ENCODE measurements around the gene OR2H1. TPM values are rescaled to one million over a fixed set of nuclear protein-coding genes. Genes with fewer than 3 reads are reported as not detected.

Gene OR2H1
- total and polyA plus RNA-seq, 4 experiments from 2014 or later: not detected

GRCh38 chr6:29490552-29490951 lies 33.6 kb downstream of the OR2H1 start:
- Mint-ChIP-seq H3K4me3 (no peak overlapping the region), H3K27me3 (peaks cover 10 to 22% of the 10 kb centered on the region in 2 donors), H3K9me3 (no peaks in the 10 kb centered on the region), H3K27ac (no peak overlapping the region), H3K36me3 (no peaks in the 10 kb centered on the region), H3K4me1 (no peaks in the 10 kb centered on the region)
- Histone ChIP-seq H3K27ac (ENCODE audit: low read depth, low read length) (no peak overlapping the region), H3K9me3 (ENCODE audit: control insufficient read depth in 1 of 2, low read length in 2 of 2) (no peaks in the 10 kb centered on the region), H3K27me3 (ENCODE audit: insufficient read depth, low read length) (no peaks in the 10 kb centered on the region), H3K36me3 (ENCODE audit: insufficient read depth, low read length) (no peaks in the 10 kb centered on the region), H3K4me1 (ENCODE audit: insufficient read depth, low read length) (no peaks in the 10 kb centered on the region), H3K4me3 (ENCODE audit: low read length in 2 of 2) (no peak overlapping the region)
- intact Hi-C loops (cut with micrococcal nuclease): no loop called here
- DNase-seq: no peak
- CTCF ChIA-PET (ENCODE audit: partially characterized antibody): no interaction called here
- POLR2A ChIA-PET (ENCODE audit: partially characterized antibody): no interaction called here

GRCh38 chr6:29491574-29491973 lies 34.6 kb downstream of the OR2H1 start:
- Histone ChIP-seq H3K9me3 (ENCODE audit: control insufficient read depth in 1 of 2, low read length in 2 of 2) (no peaks in the 10 kb centered on the region), H3K27ac (ENCODE audit: low read depth, low read length) (no peak overlapping the region), H3K4me3 (ENCODE audit: low read length in 2 of 2) (no peak overlapping the region), H3K36me3 (ENCODE audit: insufficient read depth, low read length) (no peaks in the 10 kb centered on the region), H3K4me1 (ENCODE audit: insufficient read depth, low read length) (no peaks in the 10 kb centered on the region), H3K27me3 (ENCODE audit: insufficient read depth, low read length) (no peaks in the 10 kb centered on the region)
- Mint-ChIP-seq H3K27me3 (peaks cover 10 to 26% of the 10 kb centered on the region in 2 donors), H3K36me3 (no peaks in the 10 kb centered on the region), H3K4me3 (no peak overlapping the region), H3K9me3 (no peaks in the 10 kb centered on the region), H3K27ac (no peak overlapping the region), H3K4me1 (no peaks in the 10 kb centered on the region)
- DNase-seq: no peak
- POLR2A ChIA-PET (ENCODE audit: partially characterized antibody): no interaction called here
- CTCF ChIA-PET (ENCODE audit: partially characterized antibody): no interaction called here
- intact Hi-C loops (cut with micrococcal nuclease): no loop called here

GRCh38 chr6:29493261-29493660 lies 36.3 kb downstream of the OR2H1 start:
- Histone ChIP-seq H3K4me1 (ENCODE audit: insufficient read depth, low read length) (no peaks in the 10 kb centered on the region), H3K27me3 (ENCODE audit: insufficient read depth, low read length) (no peaks in the 10 kb centered on the region), H3K36me3 (ENCODE audit: insufficient read depth, low read length) (no peaks in the 10 kb centered on the region), H3K9me3 (ENCODE audit: control insufficient read depth in 1 of 2, low read length in 2 of 2) (no peaks in the 10 kb centered on the region), H3K4me3 (ENCODE audit: low read length in 2 of 2) (no peak overlapping the region), H3K27ac (ENCODE audit: low read depth, low read length) (no peak overlapping the region)
- intact Hi-C loops (cut with micrococcal nuclease): no loop called here
- Mint-ChIP-seq H3K9me3 (no peaks in the 10 kb centered on the region), H3K36me3 (no peaks in the 10 kb centered on the region), H3K4me3 (no peak overlapping the region), H3K27me3 (peaks cover 9 to 16% of the 10 kb centered on the region in 2 donors), H3K27ac (no peak overlapping the region), H3K4me1 (no peaks in the 10 kb centered on the region)
- no peak for DNase-seq
- CTCF ChIA-PET (ENCODE audit: partially characterized antibody): no interaction called here
- POLR2A ChIA-PET (ENCODE audit: partially characterized antibody): no interaction called here

GRCh38 chr6:29494131-29494530 lies 37.2 kb downstream of the OR2H1 start:
- no peak overlapping the region for H3K27ac Mint-ChIP-seq
- no peaks in the 10 kb centered on the region for H3K27me3 ChIP-seq (ENCODE audit: insufficient read depth, low read length)
- H3K27me3 Mint-ChIP-seq: peaks cover 14 to 21% of the 10 kb centered on the region in 2 donors
- H3K36me3 Mint-ChIP-seq: no peaks in the 10 kb centered on the region
- ChIA-PET POLR2A (ENCODE audit: partially characterized antibody) (no interaction called here), CTCF (ENCODE audit: partially characterized antibody) (no interaction called here)
- H3K9me3 ChIP-seq (ENCODE audit: control insufficient read depth in 1 of 2, low read length in 2 of 2): no peaks in the 10 kb centered on the region
- no peak overlapping the region for H3K4me3 Mint-ChIP-seq
- H3K27ac ChIP-seq (ENCODE audit: low read depth, low read length): no peak overlapping the region
- no peak for DNase-seq
- no peak overlapping the region for H3K4me3 ChIP-seq (ENCODE audit: low read length in 2 of 2)
- intact Hi-C loops (cut with micrococcal nuclease): no loop called here
- H3K36me3 ChIP-seq (ENCODE audit: insufficient read depth, low read length): no peaks in the 10 kb centered on the region
- H3K9me3 Mint-ChIP-seq: no peaks in the 10 kb centered on the region
- H3K4me1 Mint-ChIP-seq: no peaks in the 10 kb centered on the region
- H3K4me1 ChIP-seq (ENCODE audit: insufficient read depth, low read length): no peaks in the 10 kb centered on the region

- no peaks in the 10 kb centered on the region for H3K9me3 Mint-ChIP-seq
- H3K27me3 Mint-ChIP-seq: peaks cover 17 to 22% of the 10 kb centered on the region in 2 donors
- Histone ChIP-seq H3K9me3 (ENCODE audit: control insufficient read depth in 1 of 2, low read length in 2 of 2) (no peaks in the 10 kb centered on the region), H3K4me1 (ENCODE audit: insufficient read depth, low read length) (no peaks in the 10 kb centered on the region), H3K36me3 (ENCODE audit: insufficient read depth, low read length) (no peaks in the 10 kb centered on the region), H3K27ac (ENCODE audit: low read depth, low read length) (no peak overlapping the region), H3K4me3 (ENCODE audit: low read length in 2 of 2) (no peak overlapping the region), H3K27me3 (ENCODE audit: insufficient read depth, low read length) (no peaks in the 10 kb centered on the region)
- H3K36me3 Mint-ChIP-seq: no peaks in the 10 kb centered on the region
- POLR2A ChIA-PET (ENCODE audit: partially characterized antibody): no interaction called here
- H3K4me3 Mint-ChIP-seq: no peak overlapping the region
- no peak overlapping the region for H3K27ac Mint-ChIP-seq
- intact Hi-C loops (cut with micrococcal nuclease): no loop called here
- CTCF ChIA-PET (ENCODE audit: partially characterized antibody): no interaction called here
- DNase-seq: no peak
- no peaks in the 10 kb centered on the region for H3K4me1 Mint-ChIP-seq
Measured at GRCh38 chr6:29495571-29495970, 38.6 kb downstream of the OR2H1 start.

GRCh38 chr6:29496961-29497360 lies 40.0 kb downstream of the OR2H1 start:
- Mint-ChIP-seq H3K36me3 (no peaks in the 10 kb centered on the region), H3K4me3 (no peak overlapping the region), H3K4me1 (no peaks in the 10 kb centered on the region), H3K27ac (no peak overlapping the region), H3K27me3 (peaks cover 17 to 20% of the 10 kb centered on the region in 2 donors), H3K9me3 (no peaks in the 10 kb centered on the region)
- CTCF ChIA-PET (ENCODE audit: partially characterized antibody): no interaction called here
- H3K4me1 ChIP-seq (ENCODE audit: insufficient read depth, low read length): no peaks in the 10 kb centered on the region
- intact Hi-C loops (cut with micrococcal nuclease): no loop called here
- no peak for DNase-seq
- no peak overlapping the region for H3K27ac ChIP-seq (ENCODE audit: low read depth, low read length)
- no peaks in the 10 kb centered on the region for H3K27me3 ChIP-seq (ENCODE audit: insufficient read depth, low read length)
- POLR2A ChIA-PET (ENCODE audit: partially characterized antibody): no interaction called here
- H3K9me3 ChIP-seq (ENCODE audit: control insufficient read depth in 1 of 2, low read length in 2 of 2): no peaks in the 10 kb centered on the region
- H3K4me3 ChIP-seq (ENCODE audit: low read length in 2 of 2): no peak overlapping the region
- no peaks in the 10 kb centered on the region for H3K36me3 ChIP-seq (ENCODE audit: insufficient read depth, low read length)

GRCh38 chr6:29499704-29500103 lies 42.7 kb downstream of the OR2H1 start:
- H3K9me3 Mint-ChIP-seq: no peaks in the 10 kb centered on the region
- H3K27me3 Mint-ChIP-seq: peaks cover 22 to 24% of the 10 kb centered on the region in 2 donors
- ChIA-PET CTCF (ENCODE audit: partially characterized antibody) (no interaction called here), POLR2A (ENCODE audit: partially characterized antibody) (no interaction called here)
- no peak overlapping the region for H3K4me3 Mint-ChIP-seq
- no peaks in the 10 kb centered on the region for H3K36me3 ChIP-seq (ENCODE audit: insufficient read depth, low read length)
- H3K36me3 Mint-ChIP-seq: no peaks in the 10 kb centered on the region
- H3K27ac ChIP-seq (ENCODE audit: low read depth, low read length): no peak overlapping the region
- no peaks in the 10 kb centered on the region for H3K27me3 ChIP-seq (ENCODE audit: insufficient read depth, low read length)
- H3K27ac Mint-ChIP-seq: no peak overlapping the region
- intact Hi-C loops (cut with micrococcal nuclease): no loop called here
- no peak overlapping the region for H3K4me3 ChIP-seq (ENCODE audit: low read length in 2 of 2)
- no peak for DNase-seq
- H3K4me1 Mint-ChIP-seq: no peaks in the 10 kb centered on the region
- H3K9me3 ChIP-seq (ENCODE audit: control insufficient read depth in 1 of 2, low read length in 2 of 2): no peaks in the 10 kb centered on the region
- H3K4me1 ChIP-seq (ENCODE audit: insufficient read depth, low read length): no peaks in the 10 kb centered on the region

GRCh38 chr6:29500594-29500993 lies 43.6 kb downstream of the OR2H1 start:
- no peak for DNase-seq
- Mint-ChIP-seq H3K4me1 (no peaks in the 10 kb centered on the region), H3K27me3 (peaks cover 24% of the 10 kb centered on the region in 2 donors), H3K4me3 (no peak overlapping the region), H3K9me3 (no peaks in the 10 kb centered on the region), H3K27ac (no peak overlapping the region), H3K36me3 (no peaks in the 10 kb centered on the region)
- Histone ChIP-seq H3K9me3 (ENCODE audit: control insufficient read depth in 1 of 2, low read length in 2 of 2) (no peaks in the 10 kb centered on the region), H3K4me1 (ENCODE audit: insufficient read depth, low read length) (no peaks in the 10 kb centered on the region), H3K4me3 (ENCODE audit: low read length in 2 of 2) (no peak overlapping the region), H3K36me3 (ENCODE audit: insufficient read depth, low read length) (no peaks in the 10 kb centered on the region), H3K27me3 (ENCODE audit: insufficient read depth, low read length) (no peaks in the 10 kb centered on the region), H3K27ac (ENCODE audit: low read depth, low read length) (no peak overlapping the region)
- intact Hi-C loops (cut with micrococcal nuclease): no loop called here
- POLR2A ChIA-PET (ENCODE audit: partially characterized antibody): no interaction called here
- CTCF ChIA-PET (ENCODE audit: partially characterized antibody): no interaction called here

Measured in CD4-positive, alpha-beta memory T cell (primary cell).